H9 (cell line): ENCODE results near the gene NYAP2. TPM values are rescaled to one million over a fixed set of nuclear protein-coding genes. Genes with fewer than 3 reads are reported as not detected.

Source experiments
- DNase-seq: peaks from one replicate; pipeline ENCODE4 v3.0.0-alpha.2; 2017
- H2AFZ ChIP-seq: one replicate; pipeline ENCODE4 v1.6.1; 2013; ENCODE audit warnings: mild to moderate bottlenecking, low read length, control low read depth, moderate library complexity
- H2AK5ac ChIP-seq: 2 replicates; pipeline ENCODE4 v1.6.1; 2013; ENCODE audit warnings: low read length, control low read depth, mixed read lengths; ENCODE audit not compliant: insufficient read length
- H2BK120ac ChIP-seq: one replicate; pipeline ENCODE4 v1.6.1; 2013; ENCODE audit warnings: low read depth, mild to moderate bottlenecking, low read length, control low read depth, inconsistent platforms; ENCODE audit not compliant: poor library complexity, severe bottlenecking
- H2BK12ac ChIP-seq: 2 replicates; pipeline ENCODE4 v1.6.1; 2013; ENCODE audit warnings: low read length, control low read depth, mixed read lengths, low read depth; ENCODE audit not compliant: insufficient read length
- H2BK15ac ChIP-seq: 2 replicates; pipeline ENCODE4 v1.6.1; 2013; ENCODE audit warnings: low read depth, low read length, control low read depth
- H2BK20ac ChIP-seq: one replicate; pipeline ENCODE4 v1.6.1; 2013; ENCODE audit warnings: low read depth, mild to moderate bottlenecking, low read length, control low read depth, inconsistent platforms; ENCODE audit not compliant: poor library complexity, severe bottlenecking
- H2BK5ac ChIP-seq: 2 replicates; pipeline ENCODE4 v1.6.1; 2013; ENCODE audit warnings: low read length, control low read depth, mixed read lengths; ENCODE audit not compliant: insufficient read length
- H3K14ac ChIP-seq: 2 replicates; pipeline ENCODE4 v1.6.1; 2013; ENCODE audit warnings: low read length, control low read depth; ENCODE audit not compliant: insufficient read depth
- H3K18ac ChIP-seq: 2 replicates; pipeline ENCODE4 v1.6.1; 2013; ENCODE audit warnings: low read depth, mild to moderate bottlenecking, mixed read lengths, low read length, control low read depth; ENCODE audit not compliant: insufficient read length
- H3K23ac ChIP-seq: 2 replicates; pipeline ENCODE4 v1.6.1; 2013; ENCODE audit warnings: low read length, control low read depth, mixed read lengths, low read depth; ENCODE audit not compliant: insufficient read length
- H3K23me2 ChIP-seq: 2 replicates; pipeline ENCODE4 v1.6.1; 2013; ENCODE audit warnings: low read depth, mild to moderate bottlenecking, mixed read lengths, low read length, control low read depth; ENCODE audit not compliant: insufficient read length, poor library complexity, severe bottlenecking
- H3K27ac ChIP-seq: 2 replicates; pipeline ENCODE4 v1.5.1; 2013; ENCODE audit warnings: low read length, control low read depth, mixed read lengths, low read depth; ENCODE audit not compliant: insufficient read length
- H3K27me3 ChIP-seq: 2 replicates; pipeline ENCODE4 v1.6.1; 2013; ENCODE audit warnings: low read length, control low read depth, inconsistent platforms; ENCODE audit not compliant: insufficient read depth
- H3K4ac ChIP-seq: 2 replicates; pipeline ENCODE4 v1.6.1; 2013; ENCODE audit warnings: low read depth, mild to moderate bottlenecking, control low read depth, inconsistent platforms, low read length, moderate library complexity
- H3K4me1 ChIP-seq: 2 replicates; pipeline ENCODE4 v1.6.1; 2013; ENCODE audit warnings: low read length, control low read depth, inconsistent platforms; ENCODE audit not compliant: insufficient read depth
- H3K4me2 ChIP-seq: 2 replicates; pipeline ENCODE4 v1.6.1; 2013; ENCODE audit warnings: low read length, control low read depth, mixed read lengths; ENCODE audit not compliant: insufficient read length, insufficient read depth
- H3K56ac ChIP-seq: 2 replicates; pipeline ENCODE4 v1.6.1; 2013; ENCODE audit warnings: low read depth, mild to moderate bottlenecking, mixed read lengths, low read length, control low read depth; ENCODE audit not compliant: insufficient read length
- H3K79me1 ChIP-seq: 2 replicates; pipeline ENCODE4 v1.6.1; 2013; ENCODE audit warnings: low read depth, mild to moderate bottlenecking, moderate library complexity, low read length, control low read depth, inconsistent platforms; ENCODE audit not compliant: insufficient read depth, poor library complexity, severe bottlenecking
- H3K79me2 ChIP-seq: 2 replicates; pipeline ENCODE4 v1.6.1; 2013; ENCODE audit warnings: low read length, control low read depth, inconsistent platforms; ENCODE audit not compliant: insufficient read depth
- H3K9ac ChIP-seq: 2 replicates; pipeline ENCODE4 v1.6.1; 2013; ENCODE audit warnings: low read length, control low read depth, mixed read lengths; ENCODE audit not compliant: insufficient read length; ENCODE audit errors: extremely low read depth
- H3K9me3 ChIP-seq: one replicate; pipeline ENCODE4 v1.6.1; 2013; ENCODE audit warnings: low read depth, low read length, inconsistent platforms; ENCODE audit not compliant: control insufficient read depth
- H3T11ph ChIP-seq: one replicate; pipeline ENCODE4 v1.6.1; 2013; ENCODE audit warnings: mild to moderate bottlenecking, low read length, control low read depth, inconsistent platforms
- H4K20me1 ChIP-seq: one replicate; pipeline ENCODE4 v1.6.1; 2013; ENCODE audit not compliant: control insufficient read depth, insufficient read length, insufficient read depth
- H4K5ac ChIP-seq: 2 replicates; pipeline ENCODE4 v1.6.1; 2013; ENCODE audit warnings: low read depth, mild to moderate bottlenecking, mixed read lengths, low read length, control low read depth; ENCODE audit not compliant: insufficient read length
- H4K8ac ChIP-seq: replicated peaks from 2 replicates; pipeline ENCODE4 v1.6.1; 2013; ENCODE audit warnings: low read length, control low read depth, mixed read lengths, low read depth; ENCODE audit not compliant: insufficient read length
- H4K91ac ChIP-seq: 2 replicates; pipeline ENCODE4 v1.6.1; 2013; ENCODE audit warnings: low read depth, mild to moderate bottlenecking, moderate library complexity, mixed read lengths, low read length, control low read depth; ENCODE audit not compliant: insufficient read length
- H3K27ac Mint-ChIP-seq, 3 experiments: 2 replicates in 2 of 3; 3 replicates in 1 of 3; pipeline ENCODE4 v1.8.0; 2020 to 2021; ENCODE audit warnings: mixed read lengths in 3 of 3, mild to moderate bottlenecking in 1 of 3, moderate library complexity in 1 of 3
- H3K27me3 Mint-ChIP-seq: 2 replicates; pipeline ENCODE4 v1.8.0; 2021; ENCODE audit warnings: low read depth, mild to moderate bottlenecking, moderate library complexity, mixed read lengths
- H3K36me3 Mint-ChIP-seq, 3 experiments: 2 replicates in 2 of 3; 3 replicates in 1 of 3; pipeline ENCODE4 v1.8.0; 2020 to 2021; ENCODE audit warnings: low read depth in 3 of 3, mixed read lengths in 3 of 3; ENCODE audit not compliant: insufficient read depth in 1 of 3
- H3K4me1 Mint-ChIP-seq, 2 experiments: 2 replicates each; pipeline ENCODE4 v1.8.0; 2020; ENCODE audit warnings: mixed read lengths in 2 of 2
- H3K4me3 Mint-ChIP-seq, 2 experiments: 2 replicates in 1 of 2; 3 replicates in 1 of 2; pipeline ENCODE4 v1.8.0; 2020 to 2021; ENCODE audit warnings: mild to moderate bottlenecking in 2 of 2, mixed read lengths in 2 of 2, moderate library complexity in 1 of 2
- H3K9me3 Mint-ChIP-seq, 2 experiments: 2 replicates in 1 of 2; 3 replicates in 1 of 2; pipeline ENCODE4 v1.8.0; 2020; ENCODE audit warnings: mild to moderate bottlenecking in 2 of 2, mixed read lengths in 2 of 2, moderate library complexity in 1 of 2
- CTCF ChIP-seq: fragments of 200-600 bp; sonication (generic); conservative IDR thresholded peaks from 3 replicates; pipeline ENCODE4 v1.8.0; 2021; ENCODE audit warnings: antibody characterized with exemption, mild to moderate bottlenecking
- WGBS: extraction: QIAGEN DNeasy Blood & Tissue Kit; methylation state at CpG from one replicate; pipeline ENCODE4 v1.1.7; 2013; ENCODE audit warnings: missing lambda C conversion rate, low lambda C conversion rate, mixed read lengths; ENCODE audit not compliant: insufficient read length; ENCODE audit errors: extremely low coverage; 5-methylcytosine and 5-hydroxymethylcytosine counted together
- total RNA-seq: library from RNA; stranded (reverse); gene quantifications from 2 replicates; pipeline ENCODE4 v1.2.1, GENCODE V29; 2021

The NYAP2 gene
- total RNA-seq, 1 experiment from 2014 or later = not detected

GRCh38 chr2:225697936-225698335, 298.4 kb downstream of the NYAP2 start:
- no peaks in the 10 kb centered on the region for H3K79me2 ChIP-seq
- H3K27me3 ChIP-seq = no peaks in the 10 kb centered on the region
- no peaks in the 10 kb centered on the region for H3K9me3 Mint-ChIP-seq
- no peak for TF ChIP-seq CTCF
- no peaks in the 10 kb centered on the region for H4K20me1 ChIP-seq
- H3K79me1 ChIP-seq = no peaks in the 10 kb centered on the region
- no peak overlapping the region for H3K4ac ChIP-seq
- no peak for DNase-seq
- H3K27ac Mint-ChIP-seq = no peak overlapping the region
- no peak overlapping the region for H3K56ac ChIP-seq
- no peaks in the 10 kb centered on the region for H3K23me2 ChIP-seq
- no peak overlapping the region for H2BK12ac ChIP-seq
- H3K14ac ChIP-seq = no peak overlapping the region
- H4K5ac ChIP-seq = no peak overlapping the region
- H3K23ac ChIP-seq = no peak overlapping the region
- H3K36me3 Mint-ChIP-seq = no peaks in the 10 kb centered on the region
- no peaks in the 10 kb centered on the region for H3K9me3 ChIP-seq
- H3K4me3 Mint-ChIP-seq = no peak overlapping the region
- no CpG with 5 or more reads among the region's 2 CpGs for WGBS
- no peak overlapping the region for H2BK120ac ChIP-seq
- no peak overlapping the region for H2AK5ac ChIP-seq
- no peaks in the 10 kb centered on the region for H3K4me1 Mint-ChIP-seq
- H2BK5ac ChIP-seq = no peak overlapping the region
- H3K4me1 ChIP-seq = no peaks in the 10 kb centered on the region
- no peak overlapping the region for H3K18ac ChIP-seq
- H3K27ac ChIP-seq = no peak overlapping the region
- H3K4me2 ChIP-seq = no peak overlapping the region
- H3K9ac ChIP-seq = no peak overlapping the region
- H4K91ac ChIP-seq = no peak overlapping the region
- H3T11ph ChIP-seq = no peak overlapping the region
- H3K27me3 Mint-ChIP-seq = no peaks in the 10 kb centered on the region
- no peak overlapping the region for H2BK20ac ChIP-seq
- no peak overlapping the region for H2AFZ ChIP-seq
- no peak overlapping the region for H2BK15ac ChIP-seq
- no peak overlapping the region for H4K8ac ChIP-seq
